Common myeloid progenitor, CD34-positive (primary cell): Measurements from ENCODE around the gene TMEM120B.

Source experiments
- CTCF ChIA-PET: fragments of 350-600 bp; sonication (Branson Sonifier 250); formaldehyde crosslinking; loops from one replicate; lab custom pipeline; 2021; ENCODE audit warnings: antibody characterized with exemption; lab: Charles Lee
- POLR2A ChIA-PET: fragments of 350-600 bp; sonication (Branson Sonifier 250); formaldehyde crosslinking; loops from one replicate; lab custom pipeline; 2021; ENCODE audit warnings: antibody characterized with exemption; lab: Charles Lee
- DNase-seq, 3 donors: peaks; one replicate each; pipeline versions ENCODE4 v3.0.0 to v3.0.0-alpha.2; 2013
- H3K27ac ChIP-seq, 2 experiments: 1 replicate in 1 of 2; 2 replicates in 1 of 2; pipeline ENCODE4 v1.7.0; 2013; ENCODE audit warnings: inconsistent platforms in 2 of 2, low read length in 2 of 2, mild to moderate bottlenecking in 2 of 2, low read depth in 1 of 2, moderate library complexity in 1 of 2; ENCODE audit not compliant: severe bottlenecking in 2 of 2, insufficient read depth in 1 of 2, poor library complexity in 1 of 2
- H3K27me3 ChIP-seq, 5 experiments: replicated peaks in 2 of 5; 1 replicate in 3 of 5; 2 replicates in 2 of 5; pipeline versions ENCODE4 v1.6.1 to v1.7.0; 2013; ENCODE audit warnings: low read length in 4 of 5, mild to moderate bottlenecking in 2 of 5, moderate library complexity in 2 of 5, inconsistent platforms in 1 of 5; ENCODE audit not compliant: insufficient read depth in 5 of 5, control insufficient read depth in 4 of 5
- H3K36me3 ChIP-seq, 4 experiments: 1 replicate in 2 of 4; 2 replicates in 2 of 4; pipeline versions ENCODE4 v1.6.1 to v1.7.0; 2013; ENCODE audit warnings: low read length in 3 of 4, control low read depth in 1 of 4, mild to moderate bottlenecking in 1 of 4; ENCODE audit not compliant: control insufficient read depth in 4 of 4, insufficient read depth in 4 of 4
- H3K4me1 ChIP-seq, 4 experiments: 1 replicate in 3 of 4; 2 replicates in 1 of 4; pipeline versions ENCODE4 v1.6.1 to v1.7.1; 2013; ENCODE audit warnings: low read length in 3 of 4, mild to moderate bottlenecking in 3 of 4, control low read depth in 1 of 4, inconsistent platforms in 1 of 4, moderate library complexity in 1 of 4; ENCODE audit not compliant: control insufficient read depth in 4 of 4, insufficient read depth in 4 of 4; ENCODE audit errors: control extremely low read depth in 1 of 4
- H3K4me3 ChIP-seq, 7 experiments: 1 replicate in 4 of 7; 2 replicates in 3 of 7; pipeline versions ENCODE4 v1.5.1 to v1.7.0; 2013; ENCODE audit warnings: mild to moderate bottlenecking in 7 of 7, low read length in 6 of 7, moderate library complexity in 6 of 7, inconsistent platforms in 2 of 7, low read depth in 2 of 7, control low read depth in 1 of 7; ENCODE audit not compliant: insufficient read depth in 4 of 7, control insufficient read depth in 1 of 7; ENCODE audit errors: extremely low read depth in 1 of 7
- H3K9me3 ChIP-seq, 5 experiments: 1 replicate in 4 of 5; 2 replicates in 1 of 5; pipeline versions ENCODE4 v1.6.1 to v1.7.1; 2013; ENCODE audit warnings: low read length in 4 of 5, mild to moderate bottlenecking in 2 of 5, inconsistent platforms in 1 of 5, low read depth in 1 of 5, moderate library complexity in 1 of 5; ENCODE audit not compliant: control insufficient read depth in 4 of 5, insufficient read depth in 2 of 5; ENCODE audit errors: control extremely low read depth in 1 of 5
- WGBS: methylation state at CpG from one replicate; pipeline ENCODE4 v1.1.5; 2013; ENCODE audit not compliant: insufficient coverage; 5-methylcytosine and 5-hydroxymethylcytosine counted together

TMEM120B gene

DNA sequence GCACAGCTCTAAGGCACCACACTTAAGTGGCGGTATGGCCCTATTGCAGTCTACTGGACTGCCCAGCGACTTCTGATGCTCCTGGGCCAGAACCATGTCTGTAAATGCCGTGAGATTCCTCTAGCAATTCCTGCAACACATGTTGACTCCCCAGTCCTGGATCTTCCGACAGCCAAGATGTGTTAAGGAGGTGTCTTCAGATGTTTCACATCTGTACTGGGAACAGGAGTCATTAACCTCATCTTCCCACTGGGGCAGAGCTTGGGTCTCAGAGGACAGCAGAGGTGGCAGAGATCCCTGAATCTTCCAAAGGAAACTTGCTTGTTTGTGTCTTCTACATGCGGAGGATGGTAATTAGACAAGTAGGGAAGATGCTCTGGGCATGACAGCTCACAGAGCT is 8.2 kb downstream of the TMEM120B start:
- DNase-seq: no peak
- POLR2A ChIA-PET: no interaction called here
- Histone ChIP-seq H3K4me3 (no peak overlapping the region), H3K27ac (no peak overlapping the region), H3K36me3 (peaks cover 0 to 10% (median 2%) of the 10 kb centered on the region in 4 experiments), H3K27me3 (no peaks in the 10 kb centered on the region), H3K4me1 (no peaks in the 10 kb centered on the region), H3K9me3 (no peaks in the 10 kb centered on the region)
- 100% methylated on average over 5 of the region's 5 CpGs for WGBS
- CTCF ChIA-PET: interaction anchor here (0.9 to 1.5 kb wide), 7 partner anchors 8 to 52 kb away, joined by 3 to 5 read pairs (median 3); no protein-coding TSS in a partner anchor

DNA sequence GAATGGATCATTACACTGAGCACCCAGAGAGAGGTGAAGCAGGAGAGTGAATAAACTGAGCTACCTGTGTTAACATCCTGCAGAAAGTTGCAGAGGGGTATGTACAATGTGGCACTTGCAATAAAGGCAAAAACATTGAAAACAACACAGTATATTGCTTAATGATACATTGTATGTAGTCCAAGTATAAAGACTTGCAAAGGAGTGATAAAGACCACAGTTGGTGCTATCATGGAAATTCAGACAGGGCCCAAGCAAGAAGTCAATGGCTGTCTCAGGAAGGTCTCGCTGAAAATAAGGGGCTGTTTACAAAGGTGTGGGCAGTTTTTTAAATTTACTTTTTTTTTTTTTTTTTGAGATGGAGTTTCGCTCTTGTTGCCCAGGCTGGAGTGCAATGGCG is 10.0 kb downstream of the TMEM120B start:
- CTCF ChIA-PET: interaction anchor here (1.0 to 2.6 kb wide), 3 partner anchors 21 to 71 kb away, joined by 3 to 9 read pairs (median 3); partner anchors contain the start of gene RHOF
- DNase-seq: no peak
- POLR2A ChIA-PET: interaction anchor here (0.6 kb wide), 1 partner anchor 174 kb away, joined by 3 read pairs; no protein-coding TSS in a partner anchor

DNA sequence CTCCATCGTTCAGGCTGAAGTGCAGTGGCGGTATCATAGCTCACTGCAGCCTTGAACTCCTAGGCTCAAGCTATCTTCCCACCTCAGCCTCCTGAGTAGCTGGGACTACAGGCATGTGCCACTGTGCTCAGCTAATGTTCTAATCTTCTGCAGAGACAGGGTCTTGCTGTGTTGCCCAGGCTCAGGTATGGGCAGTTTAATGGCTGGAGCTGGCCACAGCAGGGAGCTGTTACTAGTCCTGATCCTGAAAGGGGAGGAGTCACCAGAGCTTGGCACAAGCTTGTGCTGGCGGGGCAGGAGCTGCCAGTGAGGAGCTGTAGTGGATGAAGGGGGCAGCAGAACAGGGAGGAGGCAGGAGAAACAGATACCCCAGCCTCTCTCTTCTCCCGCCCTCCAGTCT is 10.6 kb downstream of the TMEM120B start:
- CTCF ChIA-PET: interaction anchor here (0.7 to 2.6 kb wide), 3 partner anchors 22 to 243 kb away, joined by 3 to 9 read pairs (median 6); partner anchors contain the start of gene RHOF
- no peak for DNase-seq
- WGBS: 100% methylated on average over 1 of the region's 4 CpGs
- Histone ChIP-seq H3K4me1 (no peaks in the 10 kb centered on the region), H3K9me3 (no peaks in the 10 kb centered on the region), H3K4me3 (no peak overlapping the region), H3K27ac (no peak overlapping the region), H3K27me3 (no peaks in the 10 kb centered on the region), H3K36me3 (peaks cover 0 to 5% (median 2%) of the 10 kb centered on the region in 4 experiments)
- POLR2A ChIA-PET: interaction anchor here (0.6 kb wide), 1 partner anchor 12 kb away, joined by 3 read pairs; no protein-coding TSS in a partner anchor

More for the DNA sequence above, 10.0 kb downstream of the TMEM120B start:
- no peaks in the 10 kb centered on the region for H3K27me3 ChIP-seq
- H3K36me3 ChIP-seq: peaks cover 0 to 5% (median 2%) of the 10 kb centered on the region in 4 experiments
- no peak overlapping the region for H3K27ac ChIP-seq
- H3K4me1 ChIP-seq: no peaks in the 10 kb centered on the region
- no CpG with 5 or more reads among the region's 3 CpGs for WGBS
- H3K9me3 ChIP-seq: no peaks in the 10 kb centered on the region
- no peak overlapping the region for H3K4me3 ChIP-seq

DNA sequence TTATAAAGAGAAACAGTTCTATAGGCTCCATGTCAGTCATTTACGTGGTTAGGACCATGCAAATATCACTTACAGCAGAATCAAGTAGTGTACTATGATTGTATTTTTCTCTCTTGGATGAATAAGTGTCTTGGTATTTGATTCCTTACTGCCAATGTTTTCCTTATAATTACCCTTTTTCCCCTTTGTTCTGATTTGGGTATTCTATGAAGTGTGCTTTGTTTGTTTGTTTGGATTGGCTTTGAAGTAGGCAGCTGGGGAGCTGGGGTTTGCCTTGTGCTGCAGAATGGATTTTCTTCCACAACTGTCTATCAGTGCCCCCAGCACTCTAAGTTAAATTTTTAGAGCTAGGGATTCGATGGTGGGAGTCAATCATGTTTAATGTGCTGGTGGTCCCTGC is 12.4 kb downstream of the TMEM120B start:
- Histone ChIP-seq H3K27ac (no peak overlapping the region), H3K4me1 (no peaks in the 10 kb centered on the region), H3K36me3 (peaks cover 0 to 3% (median 0%) of the 10 kb centered on the region in 4 experiments), H3K27me3 (no peaks in the 10 kb centered on the region), H3K9me3 (no peaks in the 10 kb centered on the region), H3K4me3 (no peak overlapping the region)
- ChIA-PET POLR2A (interaction anchor here (0.6 kb wide), 1 partner anchor 22 kb away, joined by 7 read pairs; no protein-coding TSS in a partner anchor), CTCF (interaction anchor here (0.7 kb wide), 1 partner anchor 48 kb away, joined by 3 read pairs; no protein-coding TSS in a partner anchor)
- WGBS: no CpG with 5 or more reads among the region's 2 CpGs
- no peak for DNase-seq

DNA sequence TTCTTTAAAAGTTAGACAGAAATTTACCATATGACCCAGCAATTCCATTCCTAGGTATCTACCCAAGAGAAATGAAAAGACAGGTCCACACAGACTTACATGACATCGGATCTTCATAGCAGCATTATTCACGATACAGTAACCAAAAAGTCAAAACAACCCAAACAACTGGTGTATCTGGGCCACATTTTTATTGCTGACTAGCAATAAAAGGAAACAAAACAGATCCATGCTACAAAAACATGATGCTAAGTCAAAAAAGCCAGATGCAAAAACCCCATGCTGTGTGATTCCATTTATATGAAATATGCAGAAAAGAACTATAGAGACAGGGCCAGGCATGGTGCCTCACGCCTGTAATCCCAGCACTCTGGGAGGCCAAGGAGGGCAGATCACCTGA is 12.9 kb downstream of the TMEM120B start:
- no peak for DNase-seq
- Histone ChIP-seq H3K4me1 (no peaks in the 10 kb centered on the region), H3K27ac (no peak overlapping the region), H3K27me3 (no peaks in the 10 kb centered on the region), H3K36me3 (peaks cover 0 to 3% (median 0%) of the 10 kb centered on the region in 4 experiments), H3K9me3 (no peaks in the 10 kb centered on the region), H3K4me3 (no peak overlapping the region)
- ChIA-PET CTCF (interaction anchor here (0.7 kb wide), 1 partner anchor 48 kb away, joined by 3 read pairs; no protein-coding TSS in a partner anchor), POLR2A (no interaction called here)
- 100% methylated on average over 1 of the region's 3 CpGs for WGBS

DNA sequence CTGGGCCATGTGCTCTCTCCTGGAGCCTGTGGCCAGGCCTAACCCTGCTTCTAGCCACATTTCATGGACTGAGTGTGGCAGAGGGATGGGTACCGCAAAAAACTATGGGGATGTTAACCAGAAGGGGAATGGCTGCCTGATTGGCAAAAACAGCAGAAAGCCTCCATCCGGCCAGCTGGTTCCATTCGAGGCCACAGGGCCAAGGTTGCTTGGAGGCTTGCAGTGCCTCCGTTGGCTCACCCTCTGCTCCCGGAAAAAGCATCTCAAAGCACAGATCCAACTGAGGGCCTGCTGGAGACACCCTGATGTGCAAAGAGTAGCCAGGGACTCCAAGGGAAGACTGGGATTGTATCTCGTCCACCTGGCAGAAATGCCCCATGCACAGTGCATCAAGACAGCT is 16.5 kb downstream of the TMEM120B start:
- H3K4me3 ChIP-seq: no peak overlapping the region
- H3K9me3 ChIP-seq: no peaks in the 10 kb centered on the region
- no peaks in the 10 kb centered on the region for H3K27me3 ChIP-seq
- H3K27ac ChIP-seq: no peak overlapping the region
- ChIA-PET CTCF (interaction anchor here (1.2 to 2.1 kb wide), 2 partner anchors 9 to 44 kb away, joined by 3 to 7 read pairs; no protein-coding TSS in a partner anchor), POLR2A (no interaction called here)
- DNase-seq: no peak
- H3K4me1 ChIP-seq: no peaks in the 10 kb centered on the region
- H3K36me3 ChIP-seq: peaks cover 0 to 3% (median 0%) of the 10 kb centered on the region in 4 experiments
- 99% methylated on average over 6 of the region's 6 CpGs for WGBS

DNA sequence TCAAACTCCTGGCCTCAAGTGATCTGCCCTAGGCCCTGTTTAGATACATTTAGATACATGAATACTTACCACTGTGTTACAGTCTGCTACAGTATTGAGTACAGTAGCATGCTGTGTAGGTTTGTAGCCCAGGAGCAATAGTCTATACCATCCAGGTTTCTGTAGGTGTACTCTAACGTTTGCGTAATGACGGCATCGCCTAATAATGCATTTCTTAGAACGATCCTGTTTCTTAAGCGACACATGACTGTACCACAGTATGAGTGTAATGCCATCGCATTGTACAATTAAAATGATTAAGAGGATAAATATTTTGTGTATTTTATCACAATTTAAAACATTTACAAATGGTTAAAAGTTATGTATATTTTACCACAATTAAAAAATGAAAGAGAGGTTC is 18.9 kb downstream of the TMEM120B start:
- POLR2A ChIA-PET: no interaction called here

More for the DNA sequence above, 18.9 kb downstream of the TMEM120B start:
- no peaks in the 10 kb centered on the region for H3K36me3 ChIP-seq
- no peak overlapping the region for H3K4me3 ChIP-seq
- H3K4me1 ChIP-seq: no peaks in the 10 kb centered on the region
- 100% methylated on average over 4 of the region's 7 CpGs for WGBS
- no peak for DNase-seq
- H3K9me3 ChIP-seq: no peaks in the 10 kb centered on the region
- no peaks in the 10 kb centered on the region for H3K27me3 ChIP-seq
- no peak overlapping the region for H3K27ac ChIP-seq
- CTCF ChIA-PET: no interaction called here
